Measurements from ENCODE around the gene CDC16.

GRCh38 chr13:114272977-114273376, 38.3 kb downstream of the CDC16 start:
- TF ChIP-seq CTCF (conservative IDR thresholded peaks at IDR 0.05; ENCODE audit: low read length) (no peak), EZH2phosphoT487 (IDR thresholded peaks at IDR 0.05; ENCODE audit: borderline replicate concordance) (no peak)

Measured in Loucy (cell line).